HG03558 (cell line): ENCODE results near the gene IGSF9B.

Source experiments
- ATAC-seq: cut with Tn5 transposase; IDR thresholded peaks from one replicate; pipeline ENCODE4 v1.9.1; 2021; ENCODE audit warnings: moderate number of reproducible peaks; ENCODE audit not compliant: unreplicated experiment; ENCODE audit errors: extremely low read depth

Gene IGSF9B

DNA sequence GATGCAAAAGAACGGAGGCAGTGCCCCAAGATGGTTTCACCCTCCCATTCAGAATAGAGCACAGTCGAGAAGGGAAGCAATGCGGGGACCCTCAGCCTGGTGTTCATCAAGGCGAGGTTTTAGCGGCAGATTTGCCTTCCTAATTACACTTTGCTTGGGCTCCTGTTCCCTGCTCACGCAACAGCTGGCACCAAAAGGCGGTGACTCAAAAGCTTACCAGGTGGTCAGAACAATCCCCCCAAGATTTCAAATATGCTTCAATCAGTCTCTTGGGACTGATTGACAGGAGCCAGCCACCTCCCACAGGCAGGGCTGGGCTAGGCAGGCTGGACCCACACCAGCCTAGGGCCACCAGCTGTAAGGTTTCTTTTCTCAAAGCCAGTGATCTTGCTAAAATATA is 14.2 kb downstream of the IGSF9B start:
- ATAC-seq = no peak

- ATAC-seq = no peak
These were observed 15.2 kb downstream of the IGSF9B start for GRCh38 chr11:133941546-133941945.

- no peak for ATAC-seq
These were observed 16.7 kb downstream of the IGSF9B start for GRCh38 chr11:133940034-133940433.

DNA sequence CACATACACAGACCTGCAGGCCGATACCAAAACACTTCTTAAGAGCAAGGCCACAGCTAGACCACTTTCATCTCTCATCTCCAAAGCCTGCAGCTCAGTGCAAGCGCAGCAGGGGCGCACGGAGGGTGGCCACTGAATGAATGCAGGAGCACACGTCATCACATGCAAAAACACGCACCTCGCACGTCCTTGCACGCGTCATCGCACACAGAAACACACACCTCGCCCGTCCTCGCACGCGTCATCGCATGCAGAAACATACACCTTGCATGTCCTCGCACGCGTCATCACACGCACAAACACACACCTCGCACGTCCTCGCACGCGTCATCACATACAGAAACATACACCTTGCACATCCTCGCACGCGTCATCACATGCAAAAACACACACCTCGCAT is 17.2 kb downstream of the IGSF9B start:
- no peak for ATAC-seq

- no peak for ATAC-seq
These were observed 18.6 kb downstream of the IGSF9B start for GRCh38 chr11:133938166-133938565.

- no peak for ATAC-seq
These were observed 19.3 kb downstream of the IGSF9B start for GRCh38 chr11:133937468-133937867.

DNA sequence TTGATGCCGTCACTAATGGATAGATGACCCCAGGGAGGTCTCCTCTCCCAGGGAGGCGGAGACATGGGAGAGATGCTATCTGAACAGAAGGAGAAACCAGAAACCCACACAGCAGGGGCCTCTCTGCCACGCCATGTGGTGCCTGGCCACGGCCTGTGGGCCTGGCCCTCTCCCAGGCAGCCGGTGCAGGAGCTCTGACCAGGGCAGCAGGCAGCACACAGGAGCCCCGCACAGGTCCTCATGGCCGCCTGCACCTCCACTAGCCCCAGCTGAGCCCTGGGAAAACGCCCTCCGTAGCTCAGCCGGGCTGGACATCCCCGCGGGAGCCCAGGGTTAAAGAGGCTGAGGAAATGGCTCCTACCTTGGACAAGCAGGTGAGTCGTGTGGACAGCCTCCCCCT is 19.8 kb downstream of the IGSF9B start:
- no peak for ATAC-seq

DNA sequence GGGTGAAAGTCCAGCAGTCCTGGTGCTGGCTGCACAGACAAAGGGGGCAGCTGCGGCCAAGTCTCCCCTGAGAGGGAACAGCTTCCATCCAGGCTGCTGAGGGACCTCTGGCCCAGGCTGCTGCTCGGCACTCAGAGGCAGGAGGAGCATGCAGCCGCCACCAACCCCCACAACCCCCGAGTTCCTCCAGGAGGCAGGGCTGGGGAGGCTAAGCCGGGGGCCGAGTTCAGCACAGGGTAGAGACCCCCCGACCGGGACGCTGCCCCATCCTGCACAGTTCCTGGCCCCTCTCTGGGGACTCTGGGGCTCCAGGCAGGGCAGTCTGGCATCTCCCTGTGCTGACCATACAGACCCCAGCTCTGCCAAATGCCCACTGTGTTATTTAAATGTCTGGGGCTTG is 20.2 kb downstream of the IGSF9B start:
- ATAC-seq = no peak

- ATAC-seq = no peak
These were observed 20.6 kb downstream of the IGSF9B start for GRCh38 chr11:133936136-133936535.

- no peak for ATAC-seq
These were observed 21.2 kb downstream of the IGSF9B start for GRCh38 chr11:133935551-133935910.

DNA sequence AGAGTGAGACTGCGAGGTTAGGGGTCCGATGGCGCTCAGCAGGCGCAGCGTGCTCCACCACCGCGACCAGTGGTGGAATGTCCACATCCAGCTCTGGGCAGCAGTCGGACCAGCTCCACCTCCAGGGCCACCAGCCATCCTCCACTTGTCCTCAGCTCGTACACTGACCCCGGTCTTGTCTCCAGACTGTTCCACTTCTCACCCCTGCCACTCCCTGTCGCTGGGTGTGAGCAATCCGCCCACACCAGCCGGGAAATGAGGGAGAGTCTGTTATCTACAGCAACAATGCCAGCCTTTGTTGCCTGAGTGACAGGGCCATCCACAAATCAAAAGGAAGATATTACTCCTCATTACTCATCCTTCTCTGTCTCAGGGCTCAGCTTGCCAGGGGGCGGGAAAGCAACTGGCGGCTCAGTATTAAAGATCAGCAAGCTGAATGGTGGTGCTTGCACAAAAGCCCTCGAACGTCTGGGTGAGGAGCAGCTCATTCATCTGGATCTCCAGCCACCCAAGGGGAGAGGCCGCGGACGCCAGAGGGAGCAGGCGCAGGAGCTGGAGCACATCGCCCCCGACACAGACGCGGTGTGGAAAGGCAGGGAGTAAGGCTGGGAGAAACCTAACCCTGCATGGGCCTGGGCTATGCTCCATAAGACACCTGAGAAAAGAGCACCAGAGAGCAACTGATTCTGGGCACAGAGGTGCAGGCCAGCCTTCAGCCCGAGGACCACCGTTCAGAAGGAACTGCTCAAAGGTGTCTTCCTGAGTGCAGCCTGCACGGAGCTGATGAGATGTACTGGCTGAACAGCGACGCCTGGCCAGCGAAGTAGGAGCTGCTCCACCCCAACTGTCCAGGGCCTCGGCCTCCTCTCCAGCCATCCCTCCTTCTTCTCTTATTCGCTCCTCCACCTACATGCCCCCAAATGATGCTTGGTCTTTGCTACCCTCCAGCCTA is 21.9 kb downstream of the IGSF9B start:
- ATAC-seq = no peak

- no peak for ATAC-seq
These were observed 22.7 kb downstream of the IGSF9B start for GRCh38 chr11:133934096-133934495.

DNA sequence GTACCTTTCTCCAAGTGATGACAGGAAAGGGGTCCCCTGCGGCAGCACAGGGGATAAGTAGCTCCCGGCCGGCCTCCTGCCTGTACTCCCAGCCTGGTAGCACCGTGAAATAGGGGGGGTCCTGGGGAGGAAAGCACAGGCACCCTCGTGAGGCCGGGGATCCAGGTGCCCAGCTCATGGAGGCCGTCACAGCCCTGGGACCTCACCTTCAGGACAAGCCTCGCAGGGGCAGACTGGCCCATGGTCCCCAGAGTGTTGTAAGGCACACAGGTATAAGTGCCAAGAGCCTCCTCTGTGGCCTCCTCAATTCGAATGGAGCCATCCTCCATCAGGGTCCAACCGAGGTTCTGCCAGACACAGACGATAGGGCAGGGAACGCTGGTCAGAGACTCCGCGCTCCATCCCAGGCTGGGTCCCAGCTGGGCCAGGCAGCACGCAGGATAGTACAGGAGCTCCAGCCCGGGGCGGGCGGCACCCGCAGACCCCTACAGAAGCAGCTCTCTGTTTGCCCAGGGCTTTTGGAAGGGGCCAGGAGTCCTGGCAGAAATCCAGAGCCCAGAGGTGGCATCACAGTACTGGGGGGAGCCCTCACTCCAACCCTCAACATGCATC is 25.2 kb downstream of the IGSF9B start:
- ATAC-seq = no peak

- ATAC-seq = no peak
These were observed 25.9 kb downstream of the IGSF9B start for GRCh38 chr11:133930767-133931448.

- ATAC-seq = no peak
These were observed 26.6 kb downstream of the IGSF9B start for GRCh38 chr11:133930053-133930766.

DNA sequence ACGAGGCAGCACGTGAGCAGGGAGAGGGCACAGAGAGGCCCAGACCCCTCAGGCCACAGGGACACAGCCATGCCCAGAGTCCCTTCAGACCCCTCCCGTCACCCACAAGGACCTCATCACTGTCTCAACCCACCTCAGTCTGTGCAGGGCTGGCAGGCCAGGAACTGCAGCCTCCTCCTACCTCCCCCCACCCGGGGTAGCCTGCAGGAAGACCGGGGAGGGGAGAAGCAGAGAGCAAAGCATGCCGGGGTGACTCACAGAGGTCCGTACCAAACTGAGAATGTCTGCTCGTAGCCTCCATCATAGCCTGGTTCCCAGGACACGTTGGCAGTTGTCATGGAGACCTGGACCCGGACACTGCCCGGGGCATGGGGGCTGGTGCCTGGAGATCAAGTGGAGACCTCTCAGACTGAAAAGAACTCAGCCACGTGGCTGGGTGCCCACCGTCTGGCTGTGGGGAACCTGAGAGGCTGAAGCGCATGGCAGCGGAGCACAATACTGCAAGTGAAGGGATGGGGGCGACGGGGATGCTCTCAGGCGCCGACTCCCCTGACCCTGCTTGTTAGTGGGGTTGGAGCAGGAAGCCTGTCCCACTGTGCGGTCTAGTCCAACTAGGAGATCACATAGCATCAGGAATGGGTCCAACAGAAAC is 27.2 kb downstream of the IGSF9B start:
- ATAC-seq = no peak

DNA sequence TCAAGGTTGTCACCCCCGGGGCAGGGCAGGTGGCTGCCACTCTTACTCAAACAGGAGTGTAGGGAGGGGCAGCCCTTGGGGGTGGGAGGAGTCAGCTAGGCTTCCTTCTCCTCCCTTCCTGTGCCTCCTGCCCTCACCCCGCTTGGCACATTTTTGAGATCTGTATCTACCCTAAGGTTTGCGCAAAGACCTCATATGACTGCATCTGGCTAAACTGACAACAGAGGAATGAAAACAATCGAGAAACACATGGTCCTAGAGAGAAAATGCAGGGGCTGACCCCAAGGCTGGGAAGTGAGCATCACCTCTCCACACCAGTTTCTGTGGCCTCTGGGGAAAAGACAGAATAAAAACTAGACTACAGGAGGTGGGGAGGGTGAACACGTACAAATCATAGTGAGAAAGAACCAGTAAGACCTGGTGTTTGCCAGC is 28.1 kb downstream of the IGSF9B start:
- peak; percentile 40 for ATAC-seq

DNA sequence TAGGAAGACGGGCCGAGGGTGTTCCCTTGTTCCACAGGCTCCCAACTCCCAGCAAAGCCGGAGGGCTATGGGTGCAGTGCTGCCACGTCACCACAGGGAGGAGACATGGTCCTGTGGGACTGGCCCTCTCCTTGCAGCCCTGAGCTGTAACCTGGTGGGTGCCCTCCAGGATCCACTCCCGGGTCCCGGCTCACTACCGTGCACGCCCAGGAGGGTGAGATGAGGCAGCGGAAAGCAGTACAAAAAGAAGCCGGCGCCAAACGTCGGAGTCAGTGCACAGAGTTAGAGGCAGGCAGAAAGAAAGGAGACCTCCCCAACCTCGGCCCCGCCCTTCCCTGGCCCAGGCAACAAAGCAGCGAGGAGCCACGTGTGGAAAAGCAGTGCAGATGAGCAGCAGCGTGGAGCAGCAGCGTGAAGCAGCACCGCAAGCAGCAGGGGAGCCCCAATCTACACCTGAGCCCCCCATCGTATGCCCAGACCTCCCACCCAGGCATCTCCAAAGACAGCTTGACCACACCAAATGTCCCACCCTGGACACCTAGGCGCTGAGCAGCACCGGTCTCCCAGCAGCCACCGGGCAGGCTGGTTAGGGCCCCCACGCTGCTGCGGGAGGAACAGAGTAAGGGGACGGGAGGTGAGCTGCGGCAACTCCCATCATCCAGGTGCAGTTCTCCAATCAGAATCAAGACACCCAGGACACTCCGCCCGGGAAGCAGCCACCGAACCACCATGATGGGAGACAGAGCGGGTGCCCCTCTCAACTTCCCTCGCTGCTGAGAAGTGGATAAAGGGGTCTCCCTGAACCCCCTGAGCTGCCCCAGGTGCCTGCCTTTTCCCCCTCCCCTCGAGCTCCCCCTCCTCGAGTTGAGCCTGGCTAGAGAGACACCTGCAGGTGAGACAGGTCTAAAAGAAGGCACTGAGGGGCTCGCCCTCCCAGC is 28.8 kb downstream of the IGSF9B start:
- no peak for ATAC-seq
